A673 (cell line): ENCODE results near the gene UQCRQ.

Experiments
- EZH2 ChIP-seq: fragments of 200-600 bp; sonication (generic); IDR thresholded peaks from 2 replicates; pipeline ENCODE4 v1.6.1; 2017; ENCODE audit warnings: borderline replicate concordance, low read depth, mild to moderate bottlenecking, mixed read lengths, antibody characterized with exemption, low read length; ENCODE audit not compliant: poor library complexity, severe bottlenecking
- TF ChIP-seq, protein P1 (sequence below): fragments of 300-800, 200-600 bp; sonication (generic); conservative IDR thresholded peaks from 2 replicates; pipeline ENCODE4 v1.5.1; 2017; ENCODE audit warnings: low read depth, mild to moderate bottlenecking, antibody characterized with exemption, low read length, moderate library complexity, mixed read lengths

GRCh38 chr5:132887283-132887682 is 20.8 kb downstream of the UQCRQ start:
- TF ChIP-seq, protein P1, sequence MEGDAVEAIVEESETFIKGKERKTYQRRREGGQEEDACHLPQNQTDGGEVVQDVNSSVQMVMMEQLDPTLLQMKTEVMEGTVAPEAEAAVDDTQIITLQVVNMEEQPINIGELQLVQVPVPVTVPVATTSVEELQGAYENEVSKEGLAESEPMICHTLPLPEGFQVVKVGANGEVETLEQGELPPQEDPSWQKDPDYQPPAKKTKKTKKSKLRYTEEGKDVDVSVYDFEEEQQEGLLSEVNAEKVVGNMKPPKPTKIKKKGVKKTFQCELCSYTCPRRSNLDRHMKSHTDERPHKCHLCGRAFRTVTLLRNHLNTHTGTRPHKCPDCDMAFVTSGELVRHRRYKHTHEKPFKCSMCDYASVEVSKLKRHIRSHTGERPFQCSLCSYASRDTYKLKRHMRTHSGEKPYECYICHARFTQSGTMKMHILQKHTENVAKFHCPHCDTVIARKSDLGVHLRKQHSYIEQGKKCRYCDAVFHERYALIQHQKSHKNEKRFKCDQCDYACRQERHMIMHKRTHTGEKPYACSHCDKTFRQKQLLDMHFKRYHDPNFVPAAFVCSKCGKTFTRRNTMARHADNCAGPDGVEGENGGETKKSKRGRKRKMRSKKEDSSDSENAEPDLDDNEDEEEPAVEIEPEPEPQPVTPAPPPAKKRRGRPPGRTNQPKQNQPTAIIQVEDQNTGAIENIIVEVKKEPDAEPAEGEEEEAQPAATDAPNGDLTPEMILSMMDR = no peak
- TF ChIP-seq EZH2 = no peak
